Gastroesophageal sphincter (tissue), 3 donors: Measurements from ENCODE around the gene PLXDC1.

ENCODE experiments used
- EP300 ChIP-seq: sonication (generic); formaldehyde crosslinking; IDR thresholded peaks from one replicate; pipeline ENCODE4 v1.6.1; 2017; ENCODE audit warnings: antibody characterized with exemption, mild to moderate bottlenecking
- POLR2A ChIP-seq, 2 donors: fragments of 450-650 bp; IDR thresholded peaks; one replicate each; pipeline ENCODE4 v1.6.1; 2017; ENCODE audit warnings: antibody characterized with exemption in 2 of 2, mild to moderate bottlenecking in 2 of 2, moderate library complexity in 1 of 2
- POLR2AphosphoS5 ChIP-seq: sonication (generic); formaldehyde crosslinking; IDR thresholded peaks from one replicate; pipeline ENCODE4 v1.6.1; 2017; ENCODE audit warnings: antibody characterized with exemption
- TF ChIP-seq, protein P1 (sequence below), 4 experiments: fragments of 200-600 bp in 2 of 4; fragments of 450-650 bp in 2 of 4; sonication (generic) in 1 of 4; IDR thresholded peaks; one replicate each; pipeline ENCODE4 v1.5.1; 2017 to 2019; ENCODE audit warnings: antibody characterized with exemption in 4 of 4, mild to moderate bottlenecking in 2 of 4, moderate library complexity in 2 of 4

- TF ChIP-seq, protein P1, sequence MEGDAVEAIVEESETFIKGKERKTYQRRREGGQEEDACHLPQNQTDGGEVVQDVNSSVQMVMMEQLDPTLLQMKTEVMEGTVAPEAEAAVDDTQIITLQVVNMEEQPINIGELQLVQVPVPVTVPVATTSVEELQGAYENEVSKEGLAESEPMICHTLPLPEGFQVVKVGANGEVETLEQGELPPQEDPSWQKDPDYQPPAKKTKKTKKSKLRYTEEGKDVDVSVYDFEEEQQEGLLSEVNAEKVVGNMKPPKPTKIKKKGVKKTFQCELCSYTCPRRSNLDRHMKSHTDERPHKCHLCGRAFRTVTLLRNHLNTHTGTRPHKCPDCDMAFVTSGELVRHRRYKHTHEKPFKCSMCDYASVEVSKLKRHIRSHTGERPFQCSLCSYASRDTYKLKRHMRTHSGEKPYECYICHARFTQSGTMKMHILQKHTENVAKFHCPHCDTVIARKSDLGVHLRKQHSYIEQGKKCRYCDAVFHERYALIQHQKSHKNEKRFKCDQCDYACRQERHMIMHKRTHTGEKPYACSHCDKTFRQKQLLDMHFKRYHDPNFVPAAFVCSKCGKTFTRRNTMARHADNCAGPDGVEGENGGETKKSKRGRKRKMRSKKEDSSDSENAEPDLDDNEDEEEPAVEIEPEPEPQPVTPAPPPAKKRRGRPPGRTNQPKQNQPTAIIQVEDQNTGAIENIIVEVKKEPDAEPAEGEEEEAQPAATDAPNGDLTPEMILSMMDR (IDR thresholded peaks at IDR 0.05): no peak
- TF ChIP-seq POLR2A (IDR thresholded peaks at IDR 0.05) (no peak), EP300 (no peak), POLR2AphosphoS5 (no peak)
These were observed 17.7 kb upstream of the PLXDC1 start for GRCh38 chr17:39169101-39169500.
